HL-60 (cell line): ENCODE data around the gene KLKB1.

Experiments used
- DNase-seq, 2 experiments: peaks; one replicate each; pipeline ENCODE4 v3.0.0-alpha.2; 2010 to 2020; ENCODE audit warnings: low read depth in 1 of 2, low spot score in 1 of 2
- H3K27ac ChIP-seq: fragments of 250-450 bp; sonication (Bioruptor Pico); replicated peaks from 2 replicates; pipeline ENCODE4 v1.5.1; 2020; ENCODE audit warnings: mild to moderate bottlenecking, moderate library complexity
- H3K27me3 ChIP-seq: fragments of 250-450 bp; sonication (Bioruptor Pico); 2 replicates; pipeline ENCODE4 v1.5.1; 2021; ENCODE audit warnings: mild to moderate bottlenecking, moderate library complexity; ENCODE audit not compliant: insufficient read depth, poor library complexity, severe bottlenecking
- H3K4me3 ChIP-seq: replicated peaks from 2 replicates; pipeline ENCODE4 v1.5.1; 2011; ENCODE audit warnings: mild to moderate bottlenecking, control low read depth, low read length; ENCODE audit not compliant: insufficient read depth
- CTCF ChIP-seq: IDR thresholded peaks from one replicate; pipeline ENCODE4 v1.5.1; 2011; ENCODE audit warnings: low read length, control low read depth, inconsistent platforms; ENCODE audit not compliant: insufficient read depth
- GABPA ChIP-seq: IDR thresholded peaks from 2 replicates; pipeline ENCODE4 v1.6.1; 2012; ENCODE audit warnings: low read depth
- POLR2AphosphoS5 ChIP-seq: IDR thresholded peaks from 2 replicates; pipeline ENCODE4 v1.6.1; 2012; ENCODE audit warnings: low read depth
- REST ChIP-seq: IDR thresholded peaks from 2 replicates; pipeline ENCODE4 v1.6.1; 2012; ENCODE audit warnings: low read depth; ENCODE audit not compliant: insufficient replicate concordance
- SPI1 ChIP-seq: IDR thresholded peaks from 2 replicates; pipeline ENCODE4 v1.6.1; 2012; ENCODE audit warnings: low read depth, mild to moderate bottlenecking, borderline replicate concordance

Gene KLKB1

DNA sequence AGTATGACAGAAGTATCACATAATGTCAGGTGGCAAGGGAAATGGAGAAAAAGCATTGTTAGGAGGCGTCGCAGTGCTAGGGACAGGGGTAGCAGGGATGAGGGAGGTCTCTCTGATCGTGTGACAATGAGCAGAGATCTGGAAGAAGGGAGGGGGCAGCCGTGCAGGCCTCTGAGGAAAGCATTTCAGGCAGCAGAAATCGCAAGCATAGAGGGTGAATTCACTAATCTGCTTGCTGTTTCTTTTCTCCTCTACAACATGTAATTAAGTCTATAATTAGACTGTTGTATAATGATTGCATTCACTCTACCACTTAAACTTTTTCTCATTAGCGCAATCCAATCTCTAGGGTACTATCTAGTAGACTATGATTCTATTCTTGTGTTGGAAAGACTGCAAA is 26.8 kb upstream of the KLKB1 start:
- Histone ChIP-seq H3K4me3 (no peak overlapping the region), H3K27ac (no peak overlapping the region), H3K27me3 (no peaks in the 10 kb centered on the region)
- no peak for TF ChIP-seq CTCF
- no peak for TF ChIP-seq REST
- TF ChIP-seq POLR2AphosphoS5 = no peak
- no peak for TF ChIP-seq SPI1
- no peak for DNase-seq

DNA sequence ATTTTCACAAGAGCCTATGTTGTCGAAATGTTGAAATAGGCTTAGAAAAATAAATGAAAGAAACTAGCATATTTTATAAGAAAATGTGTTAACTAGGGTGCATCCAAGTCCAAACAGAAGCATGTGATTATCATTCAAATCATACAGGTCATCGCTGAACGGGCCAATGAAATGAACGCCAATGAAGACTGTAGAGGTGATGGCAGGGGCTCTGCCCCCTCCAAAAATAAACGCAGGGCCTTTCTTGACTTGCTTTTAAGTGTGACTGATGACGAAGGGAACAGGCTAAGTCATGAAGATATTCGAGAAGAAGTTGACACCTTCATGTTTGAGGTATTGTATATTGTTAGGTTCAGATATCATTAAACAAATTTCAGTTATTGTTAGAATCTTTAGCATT is 26.3 kb upstream of the KLKB1 start:
- no peak for DNase-seq
- H3K27ac ChIP-seq = no peak overlapping the region
- no peak overlapping the region for H3K4me3 ChIP-seq
- H3K27me3 ChIP-seq = no peaks in the 10 kb centered on the region
- TF ChIP-seq REST = no peak
- TF ChIP-seq GABPA = no peak
- no peak for TF ChIP-seq SPI1
- no peak for TF ChIP-seq POLR2AphosphoS5
- TF ChIP-seq CTCF = no peak

DNA sequence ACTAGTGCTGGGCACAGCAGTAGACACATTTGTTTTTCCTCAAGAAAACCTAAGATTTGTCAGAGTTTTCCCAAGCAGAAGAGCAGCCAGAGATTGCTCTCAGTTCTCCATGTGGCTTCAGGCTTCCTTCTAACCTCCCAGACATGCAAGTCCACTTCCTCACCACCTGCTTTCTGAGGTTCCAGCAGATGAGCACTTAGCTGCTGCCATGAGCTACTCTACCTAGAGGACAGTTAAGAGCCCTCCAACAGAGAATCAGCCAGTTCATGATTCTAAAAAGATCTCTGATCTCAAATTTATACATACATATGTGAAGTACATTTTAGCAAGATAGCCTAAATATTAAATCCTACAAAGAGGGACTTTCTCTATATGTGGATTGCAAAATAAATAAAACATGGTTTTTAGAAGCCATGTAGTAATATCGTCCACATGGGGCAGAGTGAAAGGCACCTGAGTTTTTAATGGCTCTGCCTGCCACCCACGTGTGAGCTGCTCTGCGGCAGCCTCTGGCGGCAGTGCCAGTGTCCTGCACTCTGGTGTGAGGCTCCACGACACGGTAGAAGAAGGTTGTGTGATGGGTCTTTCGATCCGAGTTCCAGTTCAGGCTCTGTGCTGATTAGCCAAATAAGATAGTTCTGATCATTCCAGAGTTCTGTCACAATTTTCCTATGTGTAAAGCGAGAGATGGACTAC is 25.6 kb upstream of the KLKB1 start:
- no peak overlapping the region for H3K27ac ChIP-seq
- peak; percentile 31 to 66 for DNase-seq
- H3K4me3 ChIP-seq = no peak overlapping the region
- TF ChIP-seq SPI1 (peak; percentile 21; the same call in 1 of the 2 replicates), REST (no peak), POLR2AphosphoS5 (no peak), CTCF (peak; percentile 97), GABPA (no peak)
- no peaks in the 10 kb centered on the region for H3K27me3 ChIP-seq
